GM18868 (cell line): ENCODE data around the gene FAM118A.
"Not testable (repeated sequence)": the region's sequence is repeated elsewhere in the genome, so short reads cannot be mapped to it uniquely, and the experiment has no call there.

Source experiments
- ATAC-seq: cut with Tn5 transposase; IDR thresholded peaks from one replicate; pipeline ENCODE4 v1.9.1; 2021; ENCODE audit warnings: mild to moderate bottlenecking, moderate library complexity; ENCODE audit not compliant: unreplicated experiment

Gene FAM118A

DNA sequence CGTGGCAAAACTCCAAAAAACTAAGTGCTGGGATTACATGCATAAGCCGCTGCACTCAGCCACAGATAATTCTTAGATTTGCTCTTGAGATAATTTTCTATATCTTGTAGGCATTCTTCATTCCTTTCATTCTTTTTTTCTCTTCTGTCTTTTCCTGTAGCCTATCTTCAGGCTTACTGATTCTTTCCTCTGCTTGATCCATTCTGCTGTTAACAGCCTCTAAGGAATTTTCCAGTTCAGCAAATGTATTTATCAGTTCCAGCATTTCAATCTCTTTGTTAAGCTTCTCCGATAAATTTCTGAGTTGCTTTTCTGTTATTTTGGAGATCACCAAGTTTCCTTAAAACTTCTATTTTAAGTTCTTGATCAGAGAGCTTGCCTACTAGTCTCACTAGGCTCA lies 57.0 kb downstream of the FAM118A start:
- no peak for ATAC-seq

DNA sequence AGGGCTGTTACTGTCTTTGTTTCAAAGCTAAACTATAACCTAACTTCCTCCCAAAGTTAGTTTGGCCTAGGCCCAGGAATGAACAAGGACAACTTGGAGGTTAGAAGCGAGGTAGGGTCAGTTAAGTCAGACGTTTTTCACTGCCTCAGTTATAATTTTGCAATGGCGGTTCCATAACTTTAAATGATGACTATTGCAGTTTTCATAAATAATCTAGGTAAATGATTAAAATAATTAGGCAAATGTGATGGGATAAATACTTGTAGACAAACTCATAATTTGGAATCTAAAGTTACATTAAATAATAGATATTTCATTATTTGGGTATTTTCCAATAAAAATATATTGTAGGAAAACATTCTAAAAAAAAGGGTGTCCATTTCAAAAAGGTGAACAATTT lies 63.9 kb downstream of the FAM118A start:
- ATAC-seq: not testable (repeated sequence)

DNA sequence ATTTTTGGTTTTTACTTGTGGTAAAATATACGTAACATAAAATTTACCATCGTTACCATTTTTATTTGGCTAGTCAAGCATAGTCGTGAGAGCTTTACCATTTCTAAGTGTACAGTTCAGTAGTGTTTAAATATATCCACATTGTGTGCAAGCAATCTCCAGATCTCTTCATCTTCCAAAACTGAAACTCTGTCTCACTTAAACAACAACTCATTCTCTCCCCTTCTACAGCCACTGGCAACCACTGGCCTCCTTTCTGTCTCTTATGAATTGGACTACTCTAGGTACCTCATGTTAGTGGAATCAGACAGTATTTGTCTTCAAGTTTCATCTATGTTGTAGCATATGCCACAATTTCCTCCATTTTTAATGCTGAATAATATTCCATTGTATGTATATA lies 66.3 kb downstream of the FAM118A start:
- ATAC-seq: no peak

DNA sequence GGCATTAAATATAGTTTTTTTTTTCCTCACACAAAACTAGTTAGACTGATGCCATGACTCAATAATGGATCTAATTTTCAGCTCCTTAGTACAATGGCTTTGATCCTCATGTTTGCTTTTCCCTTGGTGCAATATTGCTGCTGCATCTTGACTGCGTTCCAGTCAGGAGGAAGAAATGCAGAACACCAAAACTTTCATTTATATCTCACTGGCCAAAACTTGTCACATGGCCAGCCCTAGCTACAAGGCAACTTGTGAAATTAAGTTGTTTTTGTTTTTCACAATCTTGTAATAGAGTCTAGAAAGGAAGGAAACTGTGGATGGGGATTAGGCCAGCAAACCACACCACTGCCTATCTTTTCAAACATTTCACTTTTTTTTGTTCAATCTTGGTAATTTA lies 67.0 kb downstream of the FAM118A start:
- ATAC-seq: no peak

DNA sequence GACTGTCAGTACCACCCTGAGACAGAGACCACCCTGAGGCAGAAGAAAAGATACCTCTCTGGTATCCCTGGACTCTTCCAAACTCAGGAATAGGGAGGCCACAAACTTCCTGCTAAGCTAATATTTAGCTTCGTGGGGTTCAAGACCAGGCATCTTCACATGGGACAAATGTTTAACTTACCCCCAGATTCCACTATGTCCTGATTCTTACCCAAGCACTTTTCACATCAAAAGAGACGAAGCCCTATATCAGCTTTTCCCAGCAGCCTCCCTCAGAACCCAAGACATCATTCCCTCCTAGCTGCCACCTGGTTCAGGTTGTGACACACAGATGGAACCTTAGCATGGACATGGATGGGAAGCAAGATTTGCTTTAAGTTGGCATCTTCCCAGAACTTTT lies 71.6 kb downstream of the FAM118A start:
- no peak for ATAC-seq

DNA sequence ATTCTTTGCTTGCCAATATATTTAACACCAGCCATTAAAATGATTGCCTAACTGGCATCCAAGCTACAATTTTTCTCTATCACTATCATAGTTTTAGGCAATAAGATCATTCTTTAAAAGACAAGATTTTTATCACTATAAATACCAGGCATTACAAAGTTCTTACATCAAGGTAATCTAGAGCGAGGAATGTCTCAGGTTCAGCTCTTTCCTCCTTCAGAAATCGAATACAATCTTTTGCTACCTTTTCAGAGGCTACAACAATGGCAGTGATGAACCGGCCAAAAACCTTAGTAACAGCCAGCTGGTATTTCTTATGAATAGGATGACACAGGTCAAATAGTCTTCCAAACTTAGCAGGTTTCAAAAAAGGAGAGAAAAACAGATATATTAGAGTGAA lies 79.8 kb downstream of the FAM118A start:
- no peak for ATAC-seq
